Spinal cord (tissue), 4 donors: ENCODE data around the gene ZNF749. TPM values are rescaled to one million over a fixed set of nuclear protein-coding genes. Genes with fewer than 3 reads are reported as not detected.

Experiments used
- polyA plus RNA-seq, 2 donors: library from polyadenylated mRNA; unstranded; fragments of 120-200 nt; gene quantifications; one replicate each; pipeline ENCODE4 v1.2.1, GENCODE V29; 2013; ENCODE audit not compliant: insufficient read length in 2 of 2
- small RNA-seq: library from RNA; depleted of rRNA; stranded (forward); fragments of <200 nt; gene quantifications from one replicate; pipeline ENCODE3, GENCODE V24; 2014; ENCODE audit warnings: low replicate concordance
- total RNA-seq, 2 donors: library from RNA; depleted of rRNA in 1 of 2; stranded (reverse); fragments of 120-200 nt in 1 of 2; fragments of >200 nt in 1 of 2; gene quantifications; one replicate each; pipeline versions ENCODE4 v1.2.3 to v1.2.4, GENCODE V29; 2013 to 2014

The ZNF749 gene
- total and polyA plus RNA-seq, 4 donors: 12.4 to 18.7 (median 14.2) TPM

Small RNAs within 50 kb of the gene (small RNA-seq; reads per million reads assigned to genes)
- gene VN1R107P: not detected

Other genes with a start within 250 kb of the ZNF749 start
- gene ZNF264, start 243.8 kb upstream of the ZNF749 start, total RNA-seq: 10 to 100 TPM; 25.8 to 53.1 TPM
- gene ZNF264, start 243.8 kb upstream of the ZNF749 start, polyA plus RNA-seq: 10 to 100 TPM; 11.7 to 19.1 TPM
- gene AURKC, start 204.3 kb upstream of the ZNF749 start, total RNA-seq: 1 to 10 TPM; 1.5 TPM
- 1 to 10 TPM; 1.8 to 4.0 TPM for gene AURKC, start 204.3 kb upstream of the ZNF749 start, polyA plus RNA-seq
- 10 to 100 TPM; 29.3 to 32.8 TPM for gene ZNF805, start 194.7 kb upstream of the ZNF749 start, total RNA-seq
- 1 to 10 TPM; 3.6 to 3.9 TPM for gene ZNF805, start 194.7 kb upstream of the ZNF749 start, polyA plus RNA-seq
- 100 to 1,000 TPM in 1 of 2 donors, 10 to 100 TPM in 1; 80.1 to 135 TPM for gene ZNF460, start 154.8 kb upstream of the ZNF749 start, total RNA-seq
- gene ZNF460, start 154.8 kb upstream of the ZNF749 start, polyA plus RNA-seq: 1 to 10 TPM; 2.8 to 4.3 TPM
- 10 to 100 TPM; 18.7 to 23.3 TPM for gene ZNF543, start 114.9 kb upstream of the ZNF749 start, total RNA-seq
- 1 to 10 TPM; 5.0 to 6.8 TPM for gene ZNF543, start 114.9 kb upstream of the ZNF749 start, polyA plus RNA-seq
- 10 to 100 TPM; 13.5 to 18.6 TPM for gene ZNF304, start 84.1 kb upstream of the ZNF749 start, total RNA-seq
- 10 to 100 TPM; 12.8 to 14.1 TPM for gene ZNF304, start 84.1 kb upstream of the ZNF749 start, polyA plus RNA-seq
- 10 to 100 TPM; 16.4 to 20.0 TPM for gene TRAPPC2B, start 71.8 kb upstream of the ZNF749 start, total RNA-seq
- gene TRAPPC2B, start 71.8 kb upstream of the ZNF749 start, polyA plus RNA-seq: 10 to 100 TPM; 13.7 to 14.7 TPM
- gene ZNF547, start 71.8 kb upstream of the ZNF749 start, total RNA-seq: 1 to 10 TPM; 5.6 to 8.0 TPM
- gene ZNF547, start 71.8 kb upstream of the ZNF749 start, polyA plus RNA-seq: 1 to 10 TPM; 8.0 to 9.3 TPM
- gene ZNF548, start 45.5 kb upstream of the ZNF749 start, total RNA-seq: 10 to 100 TPM; 33.6 to 34.2 TPM
- gene ZNF548, start 45.5 kb upstream of the ZNF749 start, polyA plus RNA-seq: 10 to 100 TPM; 21.1 to 24.4 TPM
- 10 to 100 TPM; 20.9 to 24.7 TPM for gene ZNF17, start 24.2 kb upstream of the ZNF749 start, total RNA-seq
- 10 to 100 TPM in 1 of 2 donors, 1 to 10 TPM in 1; 9.1 to 15.2 TPM for gene ZNF17, start 24.2 kb upstream of the ZNF749 start, polyA plus RNA-seq
- 1 to 10 TPM; 3.5 TPM for gene VN1R1, start 21.8 kb downstream of the ZNF749 start, total RNA-seq
- 1 to 10 TPM; 6.2 to 9.5 TPM for gene VN1R1, start 21.8 kb downstream of the ZNF749 start, polyA plus RNA-seq
- 10 to 100 TPM; 40.4 to 46.7 TPM for gene ZNF772, start 42.2 kb downstream of the ZNF749 start, total RNA-seq
- 10 to 100 TPM; 19.6 to 22.5 TPM for gene ZNF772, start 42.2 kb downstream of the ZNF749 start, polyA plus RNA-seq
- 10 to 100 TPM; 15.6 to 23.3 TPM for gene ZNF419, start 52.4 kb downstream of the ZNF749 start, total RNA-seq
- gene ZNF419, start 52.4 kb downstream of the ZNF749 start, polyA plus RNA-seq: 10 to 100 TPM; 17.3 to 23.2 TPM
- 10 to 100 TPM; 19.8 to 21.2 TPM for gene ZNF773, start 64.6 kb downstream of the ZNF749 start, total RNA-seq
- 10 to 100 TPM; 14.6 to 16.0 TPM for gene ZNF773, start 64.6 kb downstream of the ZNF749 start, polyA plus RNA-seq
- gene ZNF549, start 92.0 kb downstream of the ZNF749 start, total RNA-seq: 10 to 100 TPM; 13.9 to 14.5 TPM
- gene ZNF549, start 92.0 kb downstream of the ZNF749 start, polyA plus RNA-seq: 10 to 100 TPM; 12.6 to 17.2 TPM
- gene ZNF550, start 124.5 kb downstream of the ZNF749 start, total RNA-seq: 10 to 100 TPM; 11.1 to 16.8 TPM
- gene ZNF550, start 124.5 kb downstream of the ZNF749 start, polyA plus RNA-seq: 10 to 100 TPM; 10.8 to 15.7 TPM
- gene ZNF416, start 143.6 kb downstream of the ZNF749 start, total RNA-seq: 10 to 100 TPM in 1 of 2 donors, 1 to 10 TPM in 1; 7.3 to 10.9 TPM
- 1 to 10 TPM; 6.2 to 7.5 TPM for gene ZNF416, start 143.6 kb downstream of the ZNF749 start, polyA plus RNA-seq
- 10 to 100 TPM; 17.4 to 19.2 TPM for gene ZIK1, start 148.8 kb downstream of the ZNF749 start, total RNA-seq
- 10 to 100 TPM; 11.6 to 14.2 TPM for gene ZIK1, start 148.8 kb downstream of the ZNF749 start, polyA plus RNA-seq
- gene ZNF530, start 164.6 kb downstream of the ZNF749 start, total RNA-seq: 1 to 10 TPM; 5.2 to 7.9 TPM
- gene ZNF530, start 164.6 kb downstream of the ZNF749 start, polyA plus RNA-seq: 1 to 10 TPM; 5.7 to 7.1 TPM
- 10 to 100 TPM; 25.2 to 33.2 TPM for gene ZNF134, start 178.9 kb downstream of the ZNF749 start, total RNA-seq
- 10 to 100 TPM; 20.1 to 23.8 TPM for gene ZNF134, start 178.9 kb downstream of the ZNF749 start, polyA plus RNA-seq
- 10 to 100 TPM; 24.4 to 32.2 TPM for gene ZNF211, start 197.8 kb downstream of the ZNF749 start, total RNA-seq
- 10 to 100 TPM; 36.7 to 39.9 TPM for gene ZNF211, start 197.8 kb downstream of the ZNF749 start, polyA plus RNA-seq
- gene ZSCAN4, start 233.6 kb downstream of the ZNF749 start, total RNA-seq: not detected
- gene ZSCAN4, start 233.6 kb downstream of the ZNF749 start, polyA plus RNA-seq: under 1 TPM in 1 of 2 donors, not detected in 1; 0.17 TPM
- gene ZNF551, start 246.7 kb downstream of the ZNF749 start, total RNA-seq: 10 to 100 TPM; 12.8 to 13.1 TPM
- gene ZNF551, start 246.7 kb downstream of the ZNF749 start, polyA plus RNA-seq: 10 to 100 TPM; 11.4 to 14.3 TPM